NCI-H748 (cell line): ENCODE data around the gene MOV10L1.

Experiments used
- DNase-seq: peaks from one replicate; lab custom pipeline; 2025; ENCODE audit not compliant: unreplicated experiment; lab: John Stamatoyannopoulos, UW

MOV10L1 gene

GRCh38 chr22:50101870-50102565, 12.2 kb downstream of the MOV10L1 start:
- DNase-seq = peak; percentile 30

GRCh38 chr22:50102946-50103345, 13.1 kb downstream of the MOV10L1 start:
- DNase-seq = peak; percentile 33

- DNase-seq = peak; percentile 52
These were observed 14.3 kb downstream of the MOV10L1 start for GRCh38 chr22:50104141-50104544.

GRCh38 chr22:50105208-50106100, 15.6 kb downstream of the MOV10L1 start:
- DNase-seq = no peak

- DNase-seq = no peak
These were observed 17.7 kb downstream of the MOV10L1 start for GRCh38 chr22:50107529-50107928.

GRCh38 chr22:50111056-50111455, 21.2 kb downstream of the MOV10L1 start:
- DNase-seq = no peak

GRCh38 chr22:50112151-50113118, 22.6 kb downstream of the MOV10L1 start:
- no peak for DNase-seq

- peak; percentile 66 for DNase-seq
These were observed 24.6 kb downstream of the MOV10L1 start for GRCh38 chr22:50114221-50115021.

- DNase-seq = peak; percentile 68
These were observed 25.9 kb downstream of the MOV10L1 start for GRCh38 chr22:50115693-50116092.

GRCh38 chr22:50117168-50117762, 27.5 kb downstream of the MOV10L1 start:
- DNase-seq = no peak

GRCh38 chr22:50118129-50118528, 28.3 kb downstream of the MOV10L1 start:
- DNase-seq = no peak

- DNase-seq = no peak
These were observed 28.9 kb downstream of the MOV10L1 start for GRCh38 chr22:50118557-50119168.

GRCh38 chr22:50119169-50119767, 29.5 kb downstream of the MOV10L1 start:
- DNase-seq = no peak

GRCh38 chr22:50119768-50120251, 30.0 kb downstream of the MOV10L1 start:
- DNase-seq = no peak

- no peak for DNase-seq
These were observed 31.5 kb downstream of the MOV10L1 start for GRCh38 chr22:50121202-50121740.

GRCh38 chr22:50123119-50123518, 33.3 kb downstream of the MOV10L1 start:
- DNase-seq = no peak

GRCh38 chr22:50125029-50125428, 35.2 kb downstream of the MOV10L1 start:
- DNase-seq = no peak

GRCh38 chr22:50129121-50129736, 39.4 kb downstream of the MOV10L1 start:
- DNase-seq = peak; percentile 83
